CD14-positive monocyte (primary cell): ENCODE data around the gene TRAF5. TPM values are rescaled to one million over a fixed set of nuclear protein-coding genes. Genes with fewer than 3 reads are reported as not detected.

Source experiments
- DNase-seq, 3 donors: peaks; one replicate each; pipeline ENCODE4 v3.0.0-alpha.2; 2011 to 2022
- H2AFZ ChIP-seq: 2 replicates; pipeline ENCODE4 v1.6.0; 2012; ENCODE audit warnings: mild to moderate bottlenecking, low read depth, low read length, inconsistent platforms; ENCODE audit not compliant: insufficient read depth, poor library complexity, severe bottlenecking
- H3K27ac ChIP-seq, 2 donors: 1 replicate in 1 of 2; 2 replicates in 1 of 2; pipeline ENCODE4 v1.5.1; 2012 to 2013; ENCODE audit warnings: low read length in 2 of 2, control low read depth in 1 of 2, inconsistent platforms in 1 of 2, low read depth in 1 of 2, mild to moderate bottlenecking in 1 of 2
- H3K27me3 ChIP-seq, 2 donors: one replicate each; pipeline versions ENCODE4 v1.6.0 to v1.6.1; 2011 to 2013; ENCODE audit warnings: low read length in 2 of 2; ENCODE audit not compliant: control insufficient read depth in 2 of 2, insufficient read depth in 2 of 2
- H3K36me3 ChIP-seq, 2 donors: replicated peaks in 1 of 2; 1 replicate in 1 of 2; 2 replicates in 1 of 2; pipeline versions ENCODE4 v1.5.1 to v1.6.1; 2012 to 2013; ENCODE audit warnings: low read length in 2 of 2, control low read depth in 1 of 2, inconsistent platforms in 1 of 2, mild to moderate bottlenecking in 1 of 2; ENCODE audit not compliant: insufficient read depth in 2 of 2, control insufficient read depth in 1 of 2
- H3K4me1 ChIP-seq, 2 donors: 1 replicate in 1 of 2; 2 replicates in 1 of 2; pipeline versions ENCODE4 v1.5.1 to v1.6.1; 2012 to 2013; ENCODE audit warnings: low read length in 2 of 2, control low read depth in 1 of 2, inconsistent platforms in 1 of 2, mild to moderate bottlenecking in 1 of 2, moderate library complexity in 1 of 2; ENCODE audit not compliant: insufficient read depth in 2 of 2, control insufficient read depth in 1 of 2
- H3K4me2 ChIP-seq: replicated peaks from 2 replicates; pipeline ENCODE3; 2012; ENCODE audit warnings: low read length, moderate library complexity, mild to moderate bottlenecking; ENCODE audit not compliant: poor library complexity, severe bottlenecking; ENCODE audit errors: extremely low read depth
- H3K4me3 ChIP-seq, 3 experiments: fragments of 200-600 bp in 1 of 3; sonication (generic) in 1 of 3; replicated peaks in 1 of 3; 1 replicate in 2 of 3; 2 replicates in 1 of 3; pipeline ENCODE4 v1.5.1; 2011 to 2013; ENCODE audit warnings: low read length in 3 of 3, mild to moderate bottlenecking in 3 of 3, control low read depth in 2 of 3, low read depth in 2 of 3, inconsistent platforms in 1 of 3, moderate library complexity in 1 of 3
- H3K79me2 ChIP-seq: 2 replicates; pipeline ENCODE4 v1.6.0; 2012; ENCODE audit warnings: mild to moderate bottlenecking, control low read depth, inconsistent platforms, low read length, moderate library complexity; ENCODE audit not compliant: insufficient read depth
- H3K9ac ChIP-seq: 2 replicates; pipeline ENCODE4 v1.6.0; 2017; ENCODE audit warnings: low read length, mild to moderate bottlenecking; ENCODE audit not compliant: insufficient read depth, poor library complexity, severe bottlenecking
- H3K9me3 ChIP-seq, 2 donors: replicated peaks in 1 of 2; 1 replicate in 1 of 2; 2 replicates in 1 of 2; pipeline versions ENCODE4 v1.5.1 to v1.6.1; 2012 to 2013; ENCODE audit warnings: low read length in 2 of 2, control low read depth in 1 of 2; ENCODE audit not compliant: control insufficient read depth in 1 of 2, insufficient read depth in 1 of 2
- H4K20me1 ChIP-seq: 2 replicates; pipeline ENCODE4 v1.6.0; 2012; ENCODE audit warnings: mild to moderate bottlenecking, low read length, control low read depth, moderate library complexity; ENCODE audit not compliant: insufficient read depth
- H3K27ac Mint-ChIP-seq, 7 donors: one replicate each; pipeline ENCODE4 v1.8.0; 2020; ENCODE audit warnings: mild to moderate bottlenecking in 7 of 7, mixed read lengths in 7 of 7, moderate library complexity in 6 of 7, inconsistent platforms in 2 of 7
- H3K27me3 Mint-ChIP-seq, 3 donors: one replicate each; pipeline ENCODE4 v1.8.0; 2021 to 2022; ENCODE audit warnings: low read depth in 3 of 3, mild to moderate bottlenecking in 3 of 3, mixed read lengths in 3 of 3, moderate library complexity in 3 of 3, inconsistent platforms in 1 of 3
- H3K36me3 Mint-ChIP-seq, 2 donors: one replicate each; pipeline ENCODE4 v1.8.0; 2020; ENCODE audit warnings: mixed read lengths in 2 of 2, inconsistent platforms in 1 of 2, mild to moderate bottlenecking in 1 of 2
- H3K4me1 Mint-ChIP-seq: one replicate; pipeline ENCODE4 v1.8.0; 2020; ENCODE audit warnings: mild to moderate bottlenecking, mixed read lengths
- H3K4me3 Mint-ChIP-seq, 2 donors: one replicate each; pipeline ENCODE4 v1.8.0; 2020; ENCODE audit warnings: mild to moderate bottlenecking in 2 of 2, mixed read lengths in 2 of 2, moderate library complexity in 1 of 2
- H3K9me3 Mint-ChIP-seq, 7 donors: one replicate each; pipeline ENCODE4 v1.8.0; 2020 to 2022; ENCODE audit warnings: mixed read lengths in 7 of 7, mild to moderate bottlenecking in 6 of 7, moderate library complexity in 6 of 7, inconsistent platforms in 2 of 7
- WGBS: methylation state at CpG from one replicate; pipeline ENCODE4 v1.1.5; 2013; ENCODE audit warnings: missing lambda C conversion rate; ENCODE audit not compliant: insufficient coverage; 5-methylcytosine and 5-hydroxymethylcytosine counted together
- intact Hi-C, 2 donors: fragments of 100-400 bp; cut with micrococcal nuclease; formaldehyde crosslinking; loops; one replicate each; pipeline versions ENCODE4 v1.15.0 to v1.15.1; 2023
- polyA plus RNA-seq, 3 donors: library from polyadenylated mRNA; depleted of rRNA in 1 of 3; unstranded in 2 of 3; stranded (reverse) in 1 of 3; fragments of 300-500 nt in 2 of 3; fragments of >200 nt in 1 of 3; fragmentation: Illumina TruSeq in 2 of 3; gene quantifications; 1 replicate in 2 of 3; 2 replicates in 1 of 3; pipeline ENCODE4 v1.2.3, GENCODE V29; 2012 to 2021
- TF ChIP-seq, protein P1 (sequence below): fragments of 200-600 bp; IDR thresholded peaks from one replicate; pipeline ENCODE4 v1.8.0; 2022; ENCODE audit warnings: antibody characterized with exemption, mild to moderate bottlenecking

Gene TRAF5
- polyA plus RNA-seq, 3 donors: 1.0 to 3.8 (median 1.6) TPM

- peaks cover 1 to 8% of the 10 kb centered on the region in 2 donors for H3K4me1 ChIP-seq
- no peaks in the 10 kb centered on the region for H3K9me3 Mint-ChIP-seq
Measured at GRCh38 chr1:211376807-211377470, 50.3 kb downstream of the TRAF5 start.

DNA sequence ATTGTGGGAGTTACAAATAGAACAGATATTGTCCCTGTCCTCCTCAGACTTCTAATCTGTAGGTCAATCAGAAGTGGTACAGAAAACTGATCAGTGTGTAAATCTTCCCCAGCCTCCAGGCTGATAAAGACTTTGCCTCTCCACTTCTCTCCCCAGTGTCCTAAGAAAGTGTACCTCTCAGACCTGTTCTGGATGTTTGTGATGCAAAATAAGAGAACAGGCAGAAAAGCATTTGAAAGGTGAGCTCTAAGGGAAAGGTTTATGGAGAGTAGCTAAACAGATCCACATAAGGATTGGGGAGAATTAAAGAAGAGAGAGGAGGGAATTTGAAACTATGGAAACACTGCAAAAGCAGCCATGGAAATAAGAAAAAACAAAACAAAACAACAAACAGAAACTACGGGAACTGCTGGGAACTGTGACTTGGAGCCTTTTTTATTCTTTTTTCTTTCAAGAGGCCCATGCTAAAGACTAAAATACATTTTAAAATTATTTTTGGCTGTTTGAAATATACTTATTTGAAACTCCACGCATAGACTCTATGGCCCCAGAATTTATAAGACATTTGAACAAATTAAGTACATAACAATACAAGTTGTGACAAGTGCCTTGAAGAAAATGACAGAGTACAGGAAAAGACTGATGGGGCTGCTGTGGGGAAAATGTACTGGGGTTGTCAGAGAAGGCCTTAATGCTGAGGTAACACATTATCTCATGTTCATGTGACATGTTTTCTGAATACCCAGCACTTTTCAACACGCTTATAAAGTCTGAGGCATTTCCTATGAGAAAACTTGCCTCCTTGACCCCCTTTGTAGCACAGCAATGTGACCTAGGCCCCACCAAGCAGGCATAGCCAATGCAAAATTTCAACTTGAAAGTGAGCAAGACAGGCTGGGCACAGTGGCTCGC lies 51.2 kb downstream of the TRAF5 start:
- Histone ChIP-seq H3K4me3 (no peak overlapping the region), H3K27ac (no peak overlapping the region), H3K79me2 (no peaks in the 10 kb centered on the region), H4K20me1 (no peaks in the 10 kb centered on the region), H3K36me3 (no peaks in the 10 kb centered on the region), H3K4me1 (peaks cover 7 to 12% of the 10 kb centered on the region in 2 donors), H3K9me3 (no peaks in the 10 kb centered on the region), H2AFZ (no peak overlapping the region), H3K27me3 (no peaks in the 10 kb centered on the region), H3K9ac (no peak overlapping the region), H3K4me2 (no peak overlapping the region)
- H3K36me3 Mint-ChIP-seq: peaks cover 0 to 6% of the 10 kb centered on the region in 2 donors
- H3K27ac Mint-ChIP-seq: peak overlapping the region in 1 of 7 donors; percentile 39
- H3K4me1 Mint-ChIP-seq: peaks cover 23% of the 10 kb centered on the region
- H3K9me3 Mint-ChIP-seq: no peaks in the 10 kb centered on the region
- H3K4me3 Mint-ChIP-seq: no peak overlapping the region
- intact Hi-C loops: no loop called here
- H3K27me3 Mint-ChIP-seq: peaks cover 0 to 4% (median 3%) of the 10 kb centered on the region in 3 donors
- DNase-seq: no peak
- 94% methylated on average over 2 of the region's 4 CpGs for WGBS
- TF ChIP-seq, protein P1, sequence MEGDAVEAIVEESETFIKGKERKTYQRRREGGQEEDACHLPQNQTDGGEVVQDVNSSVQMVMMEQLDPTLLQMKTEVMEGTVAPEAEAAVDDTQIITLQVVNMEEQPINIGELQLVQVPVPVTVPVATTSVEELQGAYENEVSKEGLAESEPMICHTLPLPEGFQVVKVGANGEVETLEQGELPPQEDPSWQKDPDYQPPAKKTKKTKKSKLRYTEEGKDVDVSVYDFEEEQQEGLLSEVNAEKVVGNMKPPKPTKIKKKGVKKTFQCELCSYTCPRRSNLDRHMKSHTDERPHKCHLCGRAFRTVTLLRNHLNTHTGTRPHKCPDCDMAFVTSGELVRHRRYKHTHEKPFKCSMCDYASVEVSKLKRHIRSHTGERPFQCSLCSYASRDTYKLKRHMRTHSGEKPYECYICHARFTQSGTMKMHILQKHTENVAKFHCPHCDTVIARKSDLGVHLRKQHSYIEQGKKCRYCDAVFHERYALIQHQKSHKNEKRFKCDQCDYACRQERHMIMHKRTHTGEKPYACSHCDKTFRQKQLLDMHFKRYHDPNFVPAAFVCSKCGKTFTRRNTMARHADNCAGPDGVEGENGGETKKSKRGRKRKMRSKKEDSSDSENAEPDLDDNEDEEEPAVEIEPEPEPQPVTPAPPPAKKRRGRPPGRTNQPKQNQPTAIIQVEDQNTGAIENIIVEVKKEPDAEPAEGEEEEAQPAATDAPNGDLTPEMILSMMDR: no peak

More at GRCh38 chr1:211376807-211377470, 50.3 kb downstream of the TRAF5 start:
- H3K36me3 Mint-ChIP-seq: peaks cover 0 to 6% of the 10 kb centered on the region in 2 donors
- H3K4me1 Mint-ChIP-seq: peaks cover 19% of the 10 kb centered on the region
- H3K4me2 ChIP-seq: peak overlapping the region; percentile 13
- TF ChIP-seq, protein P1: no peak
- intact Hi-C loops: no loop called here
- H3K36me3 ChIP-seq: no peaks in the 10 kb centered on the region
- H3K27ac Mint-ChIP-seq: no peak overlapping the region
- H3K27me3 Mint-ChIP-seq: peaks cover 0 to 4% (median 3%) of the 10 kb centered on the region in 3 donors
- no peak for DNase-seq
- no peak overlapping the region for H3K9ac ChIP-seq
- no peaks in the 10 kb centered on the region for H3K79me2 ChIP-seq
- H3K9me3 ChIP-seq: no peaks in the 10 kb centered on the region
- H3K4me3 Mint-ChIP-seq: no peak overlapping the region
- H4K20me1 ChIP-seq: no peaks in the 10 kb centered on the region
- no peaks in the 10 kb centered on the region for H3K27me3 ChIP-seq
- no peak overlapping the region for H3K4me3 ChIP-seq
- H3K27ac ChIP-seq: no peak overlapping the region
- WGBS: 61% methylated on average over 3 of the region's 4 CpGs
- peak overlapping the region; percentile 41 for H2AFZ ChIP-seq
